Dendritic cell treated with granulocyte-macrophage colony-stimulating factor and Interleukin-4, amounts not matched to agents 40 ng/mL and 50 ng/mL, for 4 days (primary cell): ENCODE measurements around the gene HOXD8.
A peak's percentile ranks its signal among the peaks of the same experiment; 100 is the strongest.

Source experiments
- H3K27ac Mint-ChIP-seq: one replicate; pipeline ENCODE4 v1.8.0; 2022; ENCODE audit warnings: mild to moderate bottlenecking, mixed read lengths
- H3K27me3 Mint-ChIP-seq: one replicate; pipeline ENCODE4 v1.8.0; 2022; ENCODE audit warnings: mild to moderate bottlenecking, mixed read lengths
- H3K36me3 Mint-ChIP-seq: one replicate; pipeline ENCODE4 v1.8.0; 2022; ENCODE audit warnings: low read depth, mixed read lengths
- H3K4me1 Mint-ChIP-seq: one replicate; pipeline ENCODE4 v1.8.0; 2022; ENCODE audit warnings: low read depth, mixed read lengths
- H3K4me3 Mint-ChIP-seq: one replicate; pipeline ENCODE4 v1.8.0; 2022; ENCODE audit warnings: mild to moderate bottlenecking, moderate library complexity, mixed read lengths
- H3K9me3 Mint-ChIP-seq: one replicate; pipeline ENCODE4 v1.8.0; 2022; ENCODE audit warnings: mixed read lengths
- intact Hi-C: fragments of 100-400 bp; cut with micrococcal nuclease; formaldehyde crosslinking; loops from one replicate; pipeline ENCODE4 v1.15.0; 2022

The HOXD8 gene

GRCh38 chr2:176087330-176088047 is 42.0 kb upstream of the HOXD8 start:
- H3K4me3 Mint-ChIP-seq: peak overlapping the region; percentile 79
- peaks cover 98% of the 10 kb centered on the region for H3K27me3 Mint-ChIP-seq
- intact Hi-C loops: loop anchor here (2.0 kb wide), 1 partner anchor 721 kb away; no protein-coding TSS in a partner anchor
- H3K4me1 Mint-ChIP-seq: peaks cover 53% of the 10 kb centered on the region
- H3K27ac Mint-ChIP-seq: no peak overlapping the region
- no peaks in the 10 kb centered on the region for H3K36me3 Mint-ChIP-seq
- H3K9me3 Mint-ChIP-seq: no peaks in the 10 kb centered on the region

- H3K4me3 Mint-ChIP-seq: peak overlapping the region; percentile 79
- peaks cover 54% of the 10 kb centered on the region for H3K4me1 Mint-ChIP-seq
- no peak overlapping the region for H3K27ac Mint-ChIP-seq
- H3K9me3 Mint-ChIP-seq: no peaks in the 10 kb centered on the region
- H3K36me3 Mint-ChIP-seq: no peaks in the 10 kb centered on the region
- intact Hi-C loops: loop anchor here (2.0 kb wide), 1 partner anchor 721 kb away; no protein-coding TSS in a partner anchor
- peaks cover 95% of the 10 kb centered on the region for H3K27me3 Mint-ChIP-seq
Observed at GRCh38 chr2:176088048-176088936, 41.2 kb upstream of the HOXD8 start.

- intact Hi-C loops: loop anchor here (2.0 kb wide), 1 partner anchor 722 kb away; no protein-coding TSS in a partner anchor
- Mint-ChIP-seq H3K9me3 (no peaks in the 10 kb centered on the region), H3K36me3 (no peaks in the 10 kb centered on the region), H3K4me1 (peaks cover 59% of the 10 kb centered on the region), H3K27me3 (peaks cover 95% of the 10 kb centered on the region), H3K27ac (no peak overlapping the region), H3K4me3 (no peak overlapping the region)
Observed at GRCh38 chr2:176088937-176089842, 40.3 kb upstream of the HOXD8 start.

DNA sequence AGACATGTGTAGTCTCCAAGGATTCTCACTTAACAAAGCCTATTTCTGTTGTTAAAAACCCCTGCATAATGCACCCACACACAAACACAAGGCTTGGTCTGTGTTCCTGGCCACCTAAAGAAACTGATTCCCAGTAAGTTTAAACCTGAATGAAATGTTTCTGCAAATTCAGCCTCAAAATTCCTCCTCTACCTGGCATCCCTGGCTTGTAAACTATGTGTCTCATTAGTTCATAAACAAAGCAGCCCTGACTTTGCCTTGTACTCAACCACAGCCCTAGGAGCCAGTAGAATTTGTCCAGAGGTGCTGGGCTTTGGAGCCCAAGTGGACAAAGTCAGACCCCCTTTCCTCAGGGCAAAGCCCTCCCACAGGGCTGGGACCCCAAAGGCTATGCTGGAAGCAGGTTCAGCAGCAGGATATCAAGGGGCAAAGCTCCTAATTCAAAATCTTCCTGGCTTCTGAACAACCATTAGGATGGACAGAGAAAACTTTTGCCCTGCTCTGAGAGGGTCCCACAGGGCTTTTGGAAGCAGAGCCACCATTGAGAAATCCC is 39.6 kb upstream of the HOXD8 start:
- H3K27ac Mint-ChIP-seq: no peak overlapping the region

DNA sequence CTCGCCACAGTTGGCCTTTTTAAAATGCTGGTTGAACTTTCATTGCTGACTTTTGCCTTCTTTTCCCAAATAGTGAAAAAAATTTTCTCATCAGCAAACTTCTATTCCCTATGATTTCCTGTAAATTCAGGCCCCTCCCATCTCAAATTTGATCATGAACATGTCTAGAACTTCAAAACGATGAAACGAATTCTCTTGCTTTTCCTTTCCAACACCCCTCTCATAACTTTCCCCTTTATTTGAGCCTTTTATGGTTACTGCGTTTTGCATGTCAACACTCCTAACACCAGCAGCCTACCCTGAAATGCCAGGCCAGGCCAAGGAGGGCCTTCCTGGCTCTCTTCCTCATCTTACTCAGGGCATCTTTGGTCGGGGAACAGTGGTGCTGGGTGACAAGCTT is 38.6 kb upstream of the HOXD8 start:
- Mint-ChIP-seq H3K27me3 (peaks cover 95% of the 10 kb centered on the region), H3K27ac (no peak overlapping the region), H3K36me3 (no peaks in the 10 kb centered on the region), H3K4me1 (peaks cover 46% of the 10 kb centered on the region), H3K4me3 (no peak overlapping the region), H3K9me3 (no peaks in the 10 kb centered on the region)
- intact Hi-C loops: loop anchor here (10.0 kb wide), 1 partner anchor 86 kb away; the partner anchor contains the start of gene LNPK

More for the DNA sequence above, 39.6 kb upstream of the HOXD8 start:
- peaks cover 95% of the 10 kb centered on the region for H3K27me3 Mint-ChIP-seq
- H3K9me3 Mint-ChIP-seq: no peaks in the 10 kb centered on the region
- intact Hi-C loops: loop anchor here (2.0 to 10.0 kb wide), 2 partner anchors 85 to 723 kb away; partner anchors contain the start of gene LNPK
- H3K4me1 Mint-ChIP-seq: peaks cover 52% of the 10 kb centered on the region
- no peak overlapping the region for H3K4me3 Mint-ChIP-seq
- H3K36me3 Mint-ChIP-seq: no peaks in the 10 kb centered on the region

DNA sequence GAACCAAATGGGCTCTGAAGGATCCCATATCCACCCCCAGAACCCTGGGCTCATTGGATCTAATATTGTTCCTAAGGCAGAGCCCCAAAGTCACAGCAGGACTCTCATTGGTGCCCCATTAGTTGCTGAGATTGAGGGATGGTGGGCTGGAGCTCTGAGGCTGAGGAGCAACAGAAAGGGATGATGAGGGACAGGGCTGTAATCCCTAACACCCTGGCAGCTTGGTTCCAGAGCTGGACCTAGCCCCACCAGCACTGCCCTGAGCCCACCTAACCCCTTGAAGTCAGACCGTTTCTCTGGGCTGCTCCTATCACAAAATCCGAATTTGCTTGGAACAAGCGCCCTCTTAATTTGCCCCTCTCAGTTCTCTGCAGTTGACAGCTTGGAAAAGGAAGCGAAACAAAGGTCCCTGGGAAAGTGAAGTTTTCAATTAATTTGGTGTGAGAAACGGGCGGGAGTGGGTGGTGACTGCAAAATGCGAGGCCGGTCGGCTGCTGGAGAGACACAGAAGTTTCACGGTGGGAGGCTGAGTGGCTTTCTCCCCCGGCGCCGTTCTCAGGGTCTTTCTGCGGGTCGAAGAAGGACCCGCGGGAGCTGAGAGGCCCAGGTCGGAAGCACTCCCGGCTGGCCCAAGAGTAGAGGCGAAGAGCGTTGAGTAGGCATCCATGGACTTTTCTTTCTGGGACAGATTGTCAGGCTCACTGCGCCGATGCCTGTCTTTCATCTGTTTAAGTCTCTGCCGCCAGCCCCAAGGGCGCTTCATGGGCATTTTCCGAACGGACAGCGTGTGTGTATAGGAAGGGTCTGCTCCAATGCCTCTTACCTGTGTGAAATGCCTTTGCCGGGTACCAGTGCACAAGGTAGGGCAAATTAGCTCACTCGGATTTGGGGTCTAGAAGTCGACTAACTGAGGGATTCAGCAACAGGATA is 37.9 kb upstream of the HOXD8 start:
- H3K27me3 Mint-ChIP-seq: peaks cover 94% of the 10 kb centered on the region
- peaks cover 40% of the 10 kb centered on the region for H3K4me1 Mint-ChIP-seq
- no peaks in the 10 kb centered on the region for H3K9me3 Mint-ChIP-seq
- intact Hi-C loops: loop anchor here (10.0 kb wide), 1 partner anchor 87 kb away; the partner anchor contains the start of gene LNPK
- H3K27ac Mint-ChIP-seq: no peak overlapping the region
- no peaks in the 10 kb centered on the region for H3K36me3 Mint-ChIP-seq
- peak overlapping the region; percentile 28 for H3K4me3 Mint-ChIP-seq

DNA sequence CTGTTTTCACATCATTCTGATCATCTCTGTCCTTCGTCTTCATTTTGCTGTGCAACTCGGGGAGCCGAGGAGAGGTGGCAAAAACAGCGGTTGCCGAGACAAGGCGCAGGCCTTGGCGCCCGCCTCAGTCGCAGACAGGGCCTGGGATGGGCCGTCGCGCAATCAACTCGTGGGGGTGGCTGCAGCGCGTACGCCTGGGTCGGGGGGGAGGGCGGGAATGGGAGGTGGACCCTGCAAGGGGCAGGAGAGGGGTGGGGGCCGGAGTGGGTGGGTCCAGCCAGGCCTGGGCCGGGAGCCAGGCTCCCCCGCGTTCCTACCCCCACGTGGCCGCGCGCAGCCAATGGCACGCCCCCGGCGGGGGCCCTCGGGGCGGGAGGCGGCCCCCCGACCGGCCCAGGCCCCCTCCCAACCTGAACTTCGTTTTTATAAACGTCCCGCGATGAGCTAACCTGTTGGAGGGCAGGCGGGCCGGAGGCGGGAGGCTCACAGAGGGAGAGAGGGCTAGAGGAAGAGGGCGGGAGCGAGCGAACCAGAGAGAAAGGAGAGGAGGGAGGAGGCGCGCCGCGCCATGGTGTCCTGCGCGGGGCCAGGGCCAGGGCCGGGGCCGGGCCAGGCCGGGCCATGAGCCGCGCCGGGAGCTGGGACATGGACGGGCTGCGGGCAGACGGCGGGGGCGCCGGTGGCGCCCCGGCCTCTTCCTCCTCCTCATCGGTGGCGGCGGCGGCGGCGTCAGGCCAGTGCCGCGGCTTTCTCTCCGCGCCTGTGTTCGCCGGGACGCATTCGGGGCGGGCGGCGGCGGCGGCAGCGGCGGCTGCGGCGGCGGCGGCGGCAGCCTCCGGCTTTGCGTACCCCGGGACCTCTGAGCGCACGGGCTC is 37.0 kb upstream of the HOXD8 start, which contains the start of gene HOXD13:
Gene HOXD13 (plus strand): TSS at position 452 of the 875 bp plus-strand sequence. CDS start 170 bp downstream, at position 622.
- no peaks in the 10 kb centered on the region for H3K36me3 Mint-ChIP-seq
- peaks cover 50% of the 10 kb centered on the region for H3K4me1 Mint-ChIP-seq
- no peak within 1 kb of the TSS for H3K27ac Mint-ChIP-seq
- intact Hi-C loops: loop anchor here (10.0 kb wide), 1 partner anchor 88 kb away; the partner anchor contains the start of gene LNPK
- peak within 1 kb of the TSS; percentile 73 for H3K4me3 Mint-ChIP-seq
- H3K9me3 Mint-ChIP-seq: no peaks in the 10 kb centered on the region
- H3K27me3 Mint-ChIP-seq: peaks cover 94% of the 10 kb centered on the region

GRCh38 chr2:176093145-176093897 is 36.2 kb upstream of the HOXD8 start:
- peaks cover 94% of the 10 kb centered on the region for H3K27me3 Mint-ChIP-seq
- H3K4me3 Mint-ChIP-seq: peak overlapping the region; percentile 73
- peaks cover 49% of the 10 kb centered on the region for H3K4me1 Mint-ChIP-seq
- no peak overlapping the region for H3K27ac Mint-ChIP-seq
- no peaks in the 10 kb centered on the region for H3K36me3 Mint-ChIP-seq
- intact Hi-C loops: loop anchor here (10.0 kb wide), 1 partner anchor 89 kb away; the partner anchor contains the start of gene LNPK
- no peaks in the 10 kb centered on the region for H3K9me3 Mint-ChIP-seq

- intact Hi-C loops: loop anchor here (10.0 kb wide), 1 partner anchor 89 kb away; the partner anchor contains the start of gene LNPK
- Mint-ChIP-seq H3K36me3 (no peaks in the 10 kb centered on the region), H3K4me3 (no peak overlapping the region), H3K9me3 (no peaks in the 10 kb centered on the region), H3K27ac (no peak overlapping the region), H3K4me1 (peaks cover 46% of the 10 kb centered on the region), H3K27me3 (peaks cover 94% of the 10 kb centered on the region)
Observed at GRCh38 chr2:176093898-176094249, 35.6 kb upstream of the HOXD8 start.

DNA sequence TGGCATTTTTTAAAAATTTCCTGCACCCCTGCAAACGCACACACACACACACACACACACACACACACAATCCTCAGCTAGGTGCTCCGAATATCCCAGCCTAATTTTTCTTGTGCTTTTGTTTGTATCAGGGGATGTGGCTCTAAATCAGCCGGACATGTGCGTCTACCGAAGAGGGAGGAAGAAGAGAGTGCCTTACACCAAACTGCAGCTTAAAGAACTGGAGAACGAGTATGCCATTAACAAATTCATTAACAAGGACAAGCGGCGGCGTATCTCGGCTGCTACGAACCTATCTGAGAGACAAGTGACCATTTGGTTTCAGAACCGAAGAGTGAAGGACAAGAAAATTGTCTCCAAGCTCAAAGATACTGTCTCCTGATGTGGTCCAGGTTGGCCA is 35.2 kb upstream of the HOXD8 start:
- no peak overlapping the region for H3K4me3 Mint-ChIP-seq
- intact Hi-C loops: loop anchor here (10.0 kb wide), 1 partner anchor 90 kb away; the partner anchor contains the start of gene LNPK

GRCh38 chr2:176095421-176095820 is 34.1 kb upstream of the HOXD8 start:
- intact Hi-C loops: loop anchor here (10.0 kb wide), 1 partner anchor 91 kb away; the partner anchor contains the start of gene LNPK
- Mint-ChIP-seq H3K27me3 (peaks cover 94% of the 10 kb centered on the region), H3K9me3 (no peaks in the 10 kb centered on the region), H3K4me3 (no peak overlapping the region), H3K36me3 (no peaks in the 10 kb centered on the region), H3K4me1 (peaks cover 46% of the 10 kb centered on the region), H3K27ac (no peak overlapping the region)

More for the DNA sequence above, 35.2 kb upstream of the HOXD8 start:
- H3K36me3 Mint-ChIP-seq: no peaks in the 10 kb centered on the region
- H3K9me3 Mint-ChIP-seq: no peaks in the 10 kb centered on the region
- H3K27ac Mint-ChIP-seq: no peak overlapping the region
- peaks cover 94% of the 10 kb centered on the region for H3K27me3 Mint-ChIP-seq
- H3K4me1 Mint-ChIP-seq: peaks cover 46% of the 10 kb centered on the region
